GM23248 (cell line): Measurements from ENCODE around the gene ACMSD. TPM values are rescaled to one million over a fixed set of nuclear protein-coding genes. Genes with fewer than 3 reads are reported as not detected.

Source experiments
- DNase-seq: peaks from one replicate; pipeline ENCODE4 v3.0.0-alpha.2; 2015
- H2AFZ ChIP-seq: fragments of 200-600 bp; sonication (generic); 2 replicates; pipeline ENCODE4 v1.6.1; 2016; ENCODE audit warnings: antibody characterized with exemption
- H3F3A ChIP-seq: fragments of 200-600 bp; sonication (generic); 2 replicates; pipeline ENCODE4 v1.6.1; 2016; ENCODE audit warnings: mild to moderate bottlenecking, antibody characterized with exemption, mixed run types; ENCODE audit not compliant: insufficient read depth
- H3K27ac ChIP-seq: fragments of 200-600 bp; sonication (generic); 2 replicates; pipeline ENCODE4 v1.5.1; 2016; ENCODE audit warnings: mild to moderate bottlenecking
- H3K27me3 ChIP-seq: fragments of 200-600 bp; sonication (generic); replicated peaks from 2 replicates; pipeline ENCODE4 v1.6.1; 2016; ENCODE audit warnings: mild to moderate bottlenecking; ENCODE audit not compliant: insufficient read depth
- H3K36me3 ChIP-seq: fragments of 200-600 bp; sonication (generic); 2 replicates; pipeline ENCODE4 v1.6.1; 2016; ENCODE audit warnings: low read depth, mild to moderate bottlenecking
- H3K4me1 ChIP-seq: fragments of 200-600 bp; sonication (generic); 2 replicates; pipeline ENCODE4 v1.6.1; 2016; ENCODE audit warnings: mild to moderate bottlenecking; ENCODE audit not compliant: insufficient read depth
- H3K4me2 ChIP-seq: fragments of 200-600 bp; sonication (generic); one replicate; pipeline ENCODE4 v1.6.1; 2016; ENCODE audit warnings: mild to moderate bottlenecking; ENCODE audit not compliant: unreplicated experiment
- H3K4me3 ChIP-seq: fragments of 200-600 bp; sonication (generic); 2 replicates; pipeline ENCODE4 v1.5.1; 2016; ENCODE audit warnings: mild to moderate bottlenecking
- H3K79me2 ChIP-seq: fragments of 200-600 bp; sonication (generic); 2 replicates; pipeline ENCODE4 v1.6.1; 2016; ENCODE audit warnings: mild to moderate bottlenecking; ENCODE audit not compliant: insufficient read depth
- H3K9ac ChIP-seq: fragments of 200-600 bp; sonication (generic); 2 replicates; pipeline ENCODE4 v1.6.1; 2016; ENCODE audit warnings: mild to moderate bottlenecking
- H3K9me2 ChIP-seq: fragments of 200-600 bp; sonication (generic); 2 replicates; pipeline ENCODE4 v1.6.1; 2016; ENCODE audit warnings: mixed run types, mild to moderate bottlenecking, moderate library complexity; ENCODE audit not compliant: insufficient read depth
- H3K9me3 ChIP-seq: fragments of 200-600 bp; sonication (generic); one replicate; pipeline ENCODE4 v1.6.1; 2017; ENCODE audit warnings: low read depth
- H4K20me1 ChIP-seq: fragments of 200-600 bp; sonication (generic); 2 replicates; pipeline ENCODE4 v1.6.0; 2016; ENCODE audit not compliant: insufficient read depth
- EZH2 ChIP-seq: fragments of 200-600 bp; sonication (generic); IDR thresholded peaks from 2 replicates; pipeline ENCODE4 v1.6.1; 2018; ENCODE audit warnings: antibody characterized with exemption, mild to moderate bottlenecking; ENCODE audit not compliant: insufficient read depth, poor library complexity, severe bottlenecking
- EZH2phosphoT487 ChIP-seq: fragments of 200-600 bp; sonication (generic); IDR thresholded peaks from 2 replicates; pipeline ENCODE4 v1.6.1; 2018; ENCODE audit warnings: antibody characterized with exemption, moderate library complexity, mild to moderate bottlenecking, low read depth; ENCODE audit not compliant: insufficient read depth
- WGBS, 2 experiments: methylation state at CpG; one replicate each; pipeline ENCODE4 v1.1.6; 2015 to 2017; ENCODE audit warnings: low lambda C conversion rate in 2 of 2, low coverage in 1 of 2; ENCODE audit errors: missing lambda C conversion rate in 2 of 2; 5-methylcytosine and 5-hydroxymethylcytosine counted together
- in situ Hi-C: fragments of 300-500 bp; cut with MboI; formaldehyde crosslinking; loops from 2 replicates; pipeline ENCODE4 v1.15.0; 2020
- polyA plus RNA-seq: library from polyadenylated mRNA; unstranded; fragments of >200 nt; fragmentation: Nextera tagmentation; extraction: Ambion mirVana; gene quantifications from 2 replicates; pipeline ENCODE4 v1.2.1, GENCODE V29; 2016
- total RNA-seq: library from RNA; depleted of rRNA; stranded (reverse); fragments of >200 nt; shearing (Covaris generic); gene quantifications from 2 replicates; pipeline ENCODE4 v1.2.3, GENCODE V29; 2014

ACMSD gene
- total and polyA plus RNA-seq, 2 experiments from 2014 or later = not detected

DNA sequence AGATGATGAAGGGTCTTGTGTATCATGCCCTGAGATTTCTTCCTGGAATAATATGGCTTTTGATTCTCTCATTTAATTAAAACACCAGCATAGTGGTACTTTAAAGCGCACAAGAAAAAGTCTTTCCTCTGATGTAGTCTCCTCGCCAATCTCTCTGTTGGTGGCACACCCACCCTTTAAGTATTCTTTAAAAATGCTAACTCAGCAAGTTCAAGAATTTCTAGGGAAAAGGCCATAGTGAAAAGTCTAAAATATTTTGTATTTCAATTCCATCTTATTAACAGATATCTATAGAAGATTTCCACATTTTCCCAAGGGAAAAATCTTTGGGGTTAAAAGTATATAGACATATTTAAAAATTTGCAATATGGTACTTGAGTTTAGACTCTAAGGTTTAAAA is 34.7 kb downstream of the ACMSD start:
- in situ Hi-C loops = no loop called here
- H3K27ac ChIP-seq = no peak overlapping the region
- no peaks in the 10 kb centered on the region for H3K9me3 ChIP-seq
- no peaks in the 10 kb centered on the region for H4K20me1 ChIP-seq
- H3K9ac ChIP-seq = no peak overlapping the region
- no peak for DNase-seq
- no peaks in the 10 kb centered on the region for H3K4me1 ChIP-seq
- no peaks in the 10 kb centered on the region for H3K79me2 ChIP-seq
- H3K27me3 ChIP-seq = no peaks in the 10 kb centered on the region
- no peaks in the 10 kb centered on the region for H3K9me2 ChIP-seq
- 52 to 57% methylated on average over 2 of the region's 2 CpGs for WGBS, 2 experiments
- TF ChIP-seq EZH2 (no peak), EZH2phosphoT487 (no peak)
- no peak overlapping the region for H2AFZ ChIP-seq
- H3K36me3 ChIP-seq = no peaks in the 10 kb centered on the region
- no peak overlapping the region for H3K4me2 ChIP-seq
- H3F3A ChIP-seq = no peaks in the 10 kb centered on the region
- H3K4me3 ChIP-seq = no peak overlapping the region

DNA sequence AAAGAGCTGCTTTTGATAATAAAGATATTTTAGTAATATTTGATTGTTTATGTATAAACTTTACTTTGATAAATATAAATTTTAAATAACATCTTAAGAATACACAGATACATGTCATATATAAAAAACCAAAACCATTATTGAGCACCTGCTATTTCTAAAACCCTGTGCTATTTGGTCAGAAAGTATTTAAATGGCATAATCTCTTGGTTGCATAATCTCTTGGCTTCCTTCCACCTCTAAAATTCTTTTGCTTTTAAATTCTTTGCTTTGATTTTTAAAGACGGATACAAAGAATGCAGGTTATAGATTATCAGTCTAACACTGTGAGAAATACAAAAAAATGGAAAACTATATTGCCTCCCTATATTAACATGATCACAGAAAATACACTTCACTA is 36.9 kb downstream of the ACMSD start:
- Histone ChIP-seq H4K20me1 (no peaks in the 10 kb centered on the region), H3K27ac (no peak overlapping the region), H3K9me3 (no peaks in the 10 kb centered on the region), H3F3A (no peaks in the 10 kb centered on the region), H2AFZ (no peak overlapping the region), H3K4me1 (no peaks in the 10 kb centered on the region), H3K9ac (no peak overlapping the region), H3K4me2 (no peak overlapping the region), H3K36me3 (no peaks in the 10 kb centered on the region), H3K27me3 (no peaks in the 10 kb centered on the region), H3K9me2 (no peaks in the 10 kb centered on the region), H3K79me2 (no peaks in the 10 kb centered on the region), H3K4me3 (no peak overlapping the region)
- in situ Hi-C loops = loop anchor here (25.0 kb wide), 2 partner anchors 763 to 963 kb away; no protein-coding TSS in a partner anchor
- no peak for DNase-seq
- WGBS, 2 experiments = 6 to 7% methylated on average over 1 of the region's 1 CpG
- TF ChIP-seq EZH2 (no peak), EZH2phosphoT487 (no peak)

DNA sequence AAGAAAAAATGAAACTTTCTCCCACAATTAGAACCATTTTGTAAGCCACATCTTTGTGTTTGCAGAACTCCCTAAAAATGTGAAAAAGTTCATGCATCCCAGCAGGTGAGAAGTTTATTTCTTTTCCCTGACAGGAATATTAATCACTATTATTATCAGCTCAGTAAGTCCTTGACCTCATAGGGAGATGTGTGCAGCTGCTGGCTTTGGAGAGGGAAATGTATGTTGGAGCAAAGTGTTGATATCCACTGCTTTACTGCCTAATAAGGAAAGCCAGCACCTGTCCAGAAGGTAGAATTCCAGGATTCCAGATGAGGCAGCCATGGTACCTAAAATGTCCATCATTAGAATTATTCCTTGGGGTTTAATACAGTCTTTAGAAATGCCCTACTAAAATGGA is 44.4 kb downstream of the ACMSD start:
- H3K27me3 ChIP-seq = no peaks in the 10 kb centered on the region
- no peak overlapping the region for H3K4me2 ChIP-seq
- H3F3A ChIP-seq = no peaks in the 10 kb centered on the region
- H3K4me1 ChIP-seq = no peaks in the 10 kb centered on the region
- H3K36me3 ChIP-seq = no peaks in the 10 kb centered on the region
- no peak overlapping the region for H3K9ac ChIP-seq
- H3K79me2 ChIP-seq = no peaks in the 10 kb centered on the region
- no peak overlapping the region for H3K4me3 ChIP-seq
- H2AFZ ChIP-seq = no peak overlapping the region
- no peaks in the 10 kb centered on the region for H3K9me3 ChIP-seq
- no peaks in the 10 kb centered on the region for H3K9me2 ChIP-seq
- no peak for DNase-seq
- H3K27ac ChIP-seq = no peak overlapping the region
- in situ Hi-C loops = loop anchor here (25.0 kb wide), 2 partner anchors 770 to 970 kb away; no protein-coding TSS in a partner anchor
- no peak for TF ChIP-seq EZH2phosphoT487
- no peak for TF ChIP-seq EZH2
- no peaks in the 10 kb centered on the region for H4K20me1 ChIP-seq

DNA sequence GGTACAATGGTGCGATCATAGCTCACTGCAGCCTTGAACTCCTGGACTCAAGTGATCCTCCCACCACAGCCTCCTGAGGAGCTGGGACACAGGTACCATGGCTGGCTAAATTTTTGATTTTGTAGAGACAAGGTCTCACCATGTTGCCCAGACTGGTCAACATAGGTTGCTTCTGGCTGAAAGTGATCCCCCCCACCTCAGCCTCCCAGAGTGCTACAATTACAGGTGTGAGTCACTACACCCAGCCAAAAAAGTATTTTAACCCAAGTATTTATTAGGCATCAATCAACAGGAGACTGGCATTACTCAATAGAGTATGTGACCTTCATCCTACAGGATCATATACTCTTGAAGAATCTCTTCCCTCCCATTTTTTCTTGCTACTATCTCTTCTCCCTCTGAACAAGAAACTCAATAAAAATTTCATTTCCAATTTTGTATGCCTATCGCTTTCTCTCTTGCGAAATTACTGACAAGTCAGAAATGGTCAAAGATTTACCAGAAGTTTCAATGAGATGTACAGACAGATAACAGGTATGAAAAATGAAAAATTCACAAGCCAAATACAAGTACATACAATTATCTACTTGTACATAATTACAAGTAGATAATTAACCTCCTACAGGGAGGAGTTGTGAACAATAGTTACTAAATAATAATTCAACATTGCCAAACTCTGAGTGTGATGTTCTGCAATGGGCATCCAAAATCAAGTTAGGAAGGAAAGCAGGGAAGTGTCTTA is 45.3 kb downstream of the ACMSD start:
- Histone ChIP-seq H3K79me2 (no peaks in the 10 kb centered on the region), H2AFZ (no peak overlapping the region), H3K27me3 (no peaks in the 10 kb centered on the region), H3F3A (no peaks in the 10 kb centered on the region), H3K4me3 (no peak overlapping the region), H3K36me3 (no peaks in the 10 kb centered on the region), H3K9me2 (no peaks in the 10 kb centered on the region), H3K9ac (no peak overlapping the region), H3K9me3 (no peaks in the 10 kb centered on the region), H3K4me1 (no peaks in the 10 kb centered on the region), H4K20me1 (no peaks in the 10 kb centered on the region), H3K4me2 (no peak overlapping the region), H3K27ac (no peak overlapping the region)
- no peak for TF ChIP-seq EZH2phosphoT487
- TF ChIP-seq EZH2 = no peak
- no peak for DNase-seq
- WGBS, 2 experiments = 80 to 85% methylated on average over 3 of the region's 3 CpGs
- in situ Hi-C loops = loop anchor here (25.0 kb wide), 2 partner anchors 771 to 971 kb away; no protein-coding TSS in a partner anchor
